H9 (cell line): ENCODE results near the gene FOXQ1. TPM values are rescaled to one million over a fixed set of nuclear protein-coding genes. Genes with fewer than 3 reads are reported as not detected.
A peak's percentile ranks its signal among the peaks of the same experiment; 100 is the strongest.
"Not testable (repeated sequence)": the region's sequence is repeated elsewhere in the genome, so short reads cannot be mapped to it uniquely, and the experiment has no call there.

Source experiments
- DNase-seq: peaks from one replicate; pipeline ENCODE4 v3.0.0-alpha.2; 2017
- H2AFZ ChIP-seq: one replicate; pipeline ENCODE4 v1.6.1; 2013; ENCODE audit warnings: mild to moderate bottlenecking, low read length, control low read depth, moderate library complexity
- H2AK5ac ChIP-seq: 2 replicates; pipeline ENCODE4 v1.6.1; 2013; ENCODE audit warnings: low read length, control low read depth, mixed read lengths; ENCODE audit not compliant: insufficient read length
- H2BK120ac ChIP-seq: one replicate; pipeline ENCODE4 v1.6.1; 2013; ENCODE audit warnings: low read depth, mild to moderate bottlenecking, low read length, control low read depth, inconsistent platforms; ENCODE audit not compliant: poor library complexity, severe bottlenecking
- H2BK12ac ChIP-seq: 2 replicates; pipeline ENCODE4 v1.6.1; 2013; ENCODE audit warnings: low read length, control low read depth, mixed read lengths, low read depth; ENCODE audit not compliant: insufficient read length
- H2BK15ac ChIP-seq: 2 replicates; pipeline ENCODE4 v1.6.1; 2013; ENCODE audit warnings: low read depth, low read length, control low read depth
- H2BK20ac ChIP-seq: one replicate; pipeline ENCODE4 v1.6.1; 2013; ENCODE audit warnings: low read depth, mild to moderate bottlenecking, low read length, control low read depth, inconsistent platforms; ENCODE audit not compliant: poor library complexity, severe bottlenecking
- H2BK5ac ChIP-seq: 2 replicates; pipeline ENCODE4 v1.6.1; 2013; ENCODE audit warnings: low read length, control low read depth, mixed read lengths; ENCODE audit not compliant: insufficient read length
- H3K14ac ChIP-seq: 2 replicates; pipeline ENCODE4 v1.6.1; 2013; ENCODE audit warnings: low read length, control low read depth; ENCODE audit not compliant: insufficient read depth
- H3K18ac ChIP-seq: 2 replicates; pipeline ENCODE4 v1.6.1; 2013; ENCODE audit warnings: low read depth, mild to moderate bottlenecking, mixed read lengths, low read length, control low read depth; ENCODE audit not compliant: insufficient read length
- H3K23ac ChIP-seq: 2 replicates; pipeline ENCODE4 v1.6.1; 2013; ENCODE audit warnings: low read length, control low read depth, mixed read lengths, low read depth; ENCODE audit not compliant: insufficient read length
- H3K23me2 ChIP-seq: 2 replicates; pipeline ENCODE4 v1.6.1; 2013; ENCODE audit warnings: low read depth, mild to moderate bottlenecking, mixed read lengths, low read length, control low read depth; ENCODE audit not compliant: insufficient read length, poor library complexity, severe bottlenecking
- H3K27ac ChIP-seq: 2 replicates; pipeline ENCODE4 v1.5.1; 2013; ENCODE audit warnings: low read length, control low read depth, mixed read lengths, low read depth; ENCODE audit not compliant: insufficient read length
- H3K27me3 ChIP-seq: 2 replicates; pipeline ENCODE4 v1.6.1; 2013; ENCODE audit warnings: low read length, control low read depth, inconsistent platforms; ENCODE audit not compliant: insufficient read depth
- H3K4ac ChIP-seq: 2 replicates; pipeline ENCODE4 v1.6.1; 2013; ENCODE audit warnings: low read depth, mild to moderate bottlenecking, control low read depth, inconsistent platforms, low read length, moderate library complexity
- H3K4me1 ChIP-seq: 2 replicates; pipeline ENCODE4 v1.6.1; 2013; ENCODE audit warnings: low read length, control low read depth, inconsistent platforms; ENCODE audit not compliant: insufficient read depth
- H3K4me2 ChIP-seq: 2 replicates; pipeline ENCODE4 v1.6.1; 2013; ENCODE audit warnings: low read length, control low read depth, mixed read lengths; ENCODE audit not compliant: insufficient read length, insufficient read depth
- H3K56ac ChIP-seq: 2 replicates; pipeline ENCODE4 v1.6.1; 2013; ENCODE audit warnings: low read depth, mild to moderate bottlenecking, mixed read lengths, low read length, control low read depth; ENCODE audit not compliant: insufficient read length
- H3K79me1 ChIP-seq: 2 replicates; pipeline ENCODE4 v1.6.1; 2013; ENCODE audit warnings: low read depth, mild to moderate bottlenecking, moderate library complexity, low read length, control low read depth, inconsistent platforms; ENCODE audit not compliant: insufficient read depth, poor library complexity, severe bottlenecking
- H3K79me2 ChIP-seq: 2 replicates; pipeline ENCODE4 v1.6.1; 2013; ENCODE audit warnings: low read length, control low read depth, inconsistent platforms; ENCODE audit not compliant: insufficient read depth
- H3K9ac ChIP-seq: 2 replicates; pipeline ENCODE4 v1.6.1; 2013; ENCODE audit warnings: low read length, control low read depth, mixed read lengths; ENCODE audit not compliant: insufficient read length; ENCODE audit errors: extremely low read depth
- H3K9me3 ChIP-seq: one replicate; pipeline ENCODE4 v1.6.1; 2013; ENCODE audit warnings: low read depth, low read length, inconsistent platforms; ENCODE audit not compliant: control insufficient read depth
- H3T11ph ChIP-seq: one replicate; pipeline ENCODE4 v1.6.1; 2013; ENCODE audit warnings: mild to moderate bottlenecking, low read length, control low read depth, inconsistent platforms
- H4K20me1 ChIP-seq: one replicate; pipeline ENCODE4 v1.6.1; 2013; ENCODE audit not compliant: control insufficient read depth, insufficient read length, insufficient read depth
- H4K5ac ChIP-seq: 2 replicates; pipeline ENCODE4 v1.6.1; 2013; ENCODE audit warnings: low read depth, mild to moderate bottlenecking, mixed read lengths, low read length, control low read depth; ENCODE audit not compliant: insufficient read length
- H4K8ac ChIP-seq: replicated peaks from 2 replicates; pipeline ENCODE4 v1.6.1; 2013; ENCODE audit warnings: low read length, control low read depth, mixed read lengths, low read depth; ENCODE audit not compliant: insufficient read length
- H4K91ac ChIP-seq: 2 replicates; pipeline ENCODE4 v1.6.1; 2013; ENCODE audit warnings: low read depth, mild to moderate bottlenecking, moderate library complexity, mixed read lengths, low read length, control low read depth; ENCODE audit not compliant: insufficient read length
- H3K27ac Mint-ChIP-seq, 3 experiments: 2 replicates in 2 of 3; 3 replicates in 1 of 3; pipeline ENCODE4 v1.8.0; 2020 to 2021; ENCODE audit warnings: mixed read lengths in 3 of 3, mild to moderate bottlenecking in 1 of 3, moderate library complexity in 1 of 3
- H3K27me3 Mint-ChIP-seq: 2 replicates; pipeline ENCODE4 v1.8.0; 2021; ENCODE audit warnings: low read depth, mild to moderate bottlenecking, moderate library complexity, mixed read lengths
- H3K36me3 Mint-ChIP-seq, 3 experiments: 2 replicates in 2 of 3; 3 replicates in 1 of 3; pipeline ENCODE4 v1.8.0; 2020 to 2021; ENCODE audit warnings: low read depth in 3 of 3, mixed read lengths in 3 of 3; ENCODE audit not compliant: insufficient read depth in 1 of 3
- H3K4me1 Mint-ChIP-seq, 2 experiments: 2 replicates each; pipeline ENCODE4 v1.8.0; 2020; ENCODE audit warnings: mixed read lengths in 2 of 2
- H3K4me3 Mint-ChIP-seq, 2 experiments: 2 replicates in 1 of 2; 3 replicates in 1 of 2; pipeline ENCODE4 v1.8.0; 2020 to 2021; ENCODE audit warnings: mild to moderate bottlenecking in 2 of 2, mixed read lengths in 2 of 2, moderate library complexity in 1 of 2
- H3K9me3 Mint-ChIP-seq, 2 experiments: 2 replicates in 1 of 2; 3 replicates in 1 of 2; pipeline ENCODE4 v1.8.0; 2020; ENCODE audit warnings: mild to moderate bottlenecking in 2 of 2, mixed read lengths in 2 of 2, moderate library complexity in 1 of 2
- WGBS: extraction: QIAGEN DNeasy Blood & Tissue Kit; methylation state at CpG from one replicate; pipeline ENCODE4 v1.1.7; 2013; ENCODE audit warnings: missing lambda C conversion rate, low lambda C conversion rate, mixed read lengths; ENCODE audit not compliant: insufficient read length; ENCODE audit errors: extremely low coverage; 5-methylcytosine and 5-hydroxymethylcytosine counted together
- total RNA-seq: library from RNA; stranded (reverse); gene quantifications from 2 replicates; pipeline ENCODE4 v1.2.1, GENCODE V29; 2021
- TF ChIP-seq, protein P1 (sequence below): fragments of 200-600 bp; sonication (generic); conservative IDR thresholded peaks from 3 replicates; pipeline ENCODE4 v1.8.0; 2021; ENCODE audit warnings: antibody characterized with exemption, mild to moderate bottlenecking

The FOXQ1 gene
- total RNA-seq, 1 experiment from 2014 or later: 0.15 TPM

DNA sequence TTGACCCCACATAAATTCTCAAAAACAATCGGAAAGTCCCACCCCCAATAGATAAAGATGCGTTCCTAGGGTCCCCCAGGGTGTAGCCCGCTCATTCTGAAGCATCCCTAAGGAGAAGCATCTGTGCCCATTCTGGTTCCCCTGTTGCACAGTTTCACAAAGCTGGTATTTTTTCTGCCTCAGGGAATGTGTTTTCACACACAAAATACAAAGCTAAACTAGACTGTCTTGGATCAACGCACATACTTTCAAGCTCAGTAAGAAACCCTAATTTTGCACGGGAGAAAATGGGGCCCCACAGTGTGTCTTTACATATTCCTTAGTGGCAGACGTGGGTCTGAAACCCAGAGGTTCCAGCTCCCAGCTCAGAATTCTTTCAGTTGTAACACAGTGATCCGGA, 6.1 kb downstream of the FOXQ1 start:
- no peak overlapping the region for H2BK120ac ChIP-seq
- H3K79me1 ChIP-seq: no peaks in the 10 kb centered on the region
- H4K5ac ChIP-seq: no peak overlapping the region
- H3K4ac ChIP-seq: no peak overlapping the region
- no peak overlapping the region for H2BK20ac ChIP-seq
- no peak overlapping the region for H2BK12ac ChIP-seq
- no peak overlapping the region for H3T11ph ChIP-seq
- peaks cover 25% of the 10 kb centered on the region for H3K27me3 ChIP-seq
- H3K4me3 Mint-ChIP-seq: peak overlapping the region in 1 of 2 experiments; percentile 53; a peak in 2 of 5 replicates
- no peak overlapping the region for H3K9ac ChIP-seq
- H3K9me3 ChIP-seq: no peaks in the 10 kb centered on the region
- H2BK15ac ChIP-seq: no peak overlapping the region
- TF ChIP-seq, protein P1, sequence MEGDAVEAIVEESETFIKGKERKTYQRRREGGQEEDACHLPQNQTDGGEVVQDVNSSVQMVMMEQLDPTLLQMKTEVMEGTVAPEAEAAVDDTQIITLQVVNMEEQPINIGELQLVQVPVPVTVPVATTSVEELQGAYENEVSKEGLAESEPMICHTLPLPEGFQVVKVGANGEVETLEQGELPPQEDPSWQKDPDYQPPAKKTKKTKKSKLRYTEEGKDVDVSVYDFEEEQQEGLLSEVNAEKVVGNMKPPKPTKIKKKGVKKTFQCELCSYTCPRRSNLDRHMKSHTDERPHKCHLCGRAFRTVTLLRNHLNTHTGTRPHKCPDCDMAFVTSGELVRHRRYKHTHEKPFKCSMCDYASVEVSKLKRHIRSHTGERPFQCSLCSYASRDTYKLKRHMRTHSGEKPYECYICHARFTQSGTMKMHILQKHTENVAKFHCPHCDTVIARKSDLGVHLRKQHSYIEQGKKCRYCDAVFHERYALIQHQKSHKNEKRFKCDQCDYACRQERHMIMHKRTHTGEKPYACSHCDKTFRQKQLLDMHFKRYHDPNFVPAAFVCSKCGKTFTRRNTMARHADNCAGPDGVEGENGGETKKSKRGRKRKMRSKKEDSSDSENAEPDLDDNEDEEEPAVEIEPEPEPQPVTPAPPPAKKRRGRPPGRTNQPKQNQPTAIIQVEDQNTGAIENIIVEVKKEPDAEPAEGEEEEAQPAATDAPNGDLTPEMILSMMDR: no peak
- H3K4me1 ChIP-seq: no peaks in the 10 kb centered on the region
- H3K27ac ChIP-seq: no peak overlapping the region
- no peak overlapping the region for H3K23ac ChIP-seq
- no peak overlapping the region for H4K91ac ChIP-seq
- H2AFZ ChIP-seq: no peak overlapping the region
- no peak overlapping the region for H4K8ac ChIP-seq
- H3K79me2 ChIP-seq: no peaks in the 10 kb centered on the region
- no peak overlapping the region for H3K14ac ChIP-seq
- H2AK5ac ChIP-seq: no peak overlapping the region
- peaks cover 7 to 8% of the 10 kb centered on the region in 2 experiments for H3K4me1 Mint-ChIP-seq
- no peak overlapping the region for H3K4me2 ChIP-seq
- no peak overlapping the region for H3K27ac Mint-ChIP-seq
- peaks cover 0 to 4% (median 2%) of the 10 kb centered on the region in 3 experiments; a peak in 3 of 7 replicates for H3K36me3 Mint-ChIP-seq
- WGBS: no CpG with 5 or more reads among the region's 7 CpGs
- no peak overlapping the region for H2BK5ac ChIP-seq
- no peak overlapping the region for H3K18ac ChIP-seq
- H3K27me3 Mint-ChIP-seq: peaks cover 60% of the 10 kb centered on the region
- DNase-seq: no peak
- no peak overlapping the region for H3K56ac ChIP-seq
- peaks cover 6 to 9% of the 10 kb centered on the region in 2 experiments for H3K9me3 Mint-ChIP-seq
- H4K20me1 ChIP-seq: no peaks in the 10 kb centered on the region
- H3K23me2 ChIP-seq: no peaks in the 10 kb centered on the region

DNA sequence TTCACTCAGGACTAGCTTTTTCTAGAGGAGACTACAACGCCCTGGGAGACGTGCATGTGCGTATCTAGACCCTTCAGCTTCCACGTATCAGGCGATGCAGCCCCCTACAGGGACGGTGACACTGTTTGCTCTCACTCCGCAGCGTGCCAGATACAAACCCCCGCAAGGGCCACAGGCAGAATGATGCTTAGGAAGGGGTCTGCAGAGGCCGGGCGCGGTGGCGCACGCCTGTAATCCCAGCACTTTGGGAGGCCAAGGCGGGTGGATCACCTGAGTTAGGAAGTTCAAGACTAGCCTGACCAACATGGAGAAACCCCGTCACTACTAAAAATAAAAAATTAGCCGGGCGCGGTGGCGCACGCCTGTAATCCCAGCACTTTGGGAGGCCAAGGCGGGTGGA, 6.7 kb downstream of the FOXQ1 start:
- H3K79me2 ChIP-seq, H3K79me1 ChIP-seq, H4K5ac ChIP-seq, H2BK15ac ChIP-seq, H3K4me1 Mint-ChIP-seq, H3T11ph ChIP-seq, H4K20me1 ChIP-seq, H2AK5ac ChIP-seq, H2BK12ac ChIP-seq, H3K23me2 ChIP-seq, H3K27ac Mint-ChIP-seq, H3K56ac ChIP-seq, DNase-seq, H2BK20ac ChIP-seq, H3K9me3 ChIP-seq, H2BK120ac ChIP-seq, H3K27ac ChIP-seq, H4K91ac ChIP-seq, H3K4me3 Mint-ChIP-seq, H3K9ac ChIP-seq, H3K9me3 Mint-ChIP-seq, H3K4me1 ChIP-seq, H3K23ac ChIP-seq, H2AFZ ChIP-seq, H3K14ac ChIP-seq, H3K4me2 ChIP-seq, H2BK5ac ChIP-seq, H3K18ac ChIP-seq, H3K36me3 Mint-ChIP-seq, H3K4ac ChIP-seq, H4K8ac ChIP-seq: not testable (repeated sequence)
- H3K27me3 ChIP-seq: peaks cover 24% of the 10 kb centered on the region
- H3K27me3 Mint-ChIP-seq: peaks cover 57% of the 10 kb centered on the region
- no CpG with 5 or more reads among the region's 22 CpGs for WGBS
